Karpas-422 (cell line): Measurements from ENCODE around the gene PEX11A. TPM values are rescaled to one million over a fixed set of nuclear protein-coding genes. Genes with fewer than 3 reads are reported as not detected.

Experiments used
- DNase-seq: peaks from one replicate; pipeline ENCODE4 v3.0.0-alpha.2; 2015
- H2AFZ ChIP-seq: fragments of 200-600 bp; sonication (generic); 2 replicates; pipeline ENCODE4 v1.6.1; 2014; ENCODE audit warnings: antibody characterized with exemption, low read length, mixed read lengths
- H3K27ac ChIP-seq: fragments of 200-600 bp; sonication (generic); 2 replicates; pipeline ENCODE4 v1.5.1; 2014; ENCODE audit warnings: mild to moderate bottlenecking, low read length, moderate library complexity
- H3K27me3 ChIP-seq: fragments of 200-600 bp; sonication (generic); 2 replicates; pipeline ENCODE4 v1.6.1; 2014; ENCODE audit warnings: low read length, mixed read lengths
- H3K36me3 ChIP-seq: fragments of 200-600 bp; sonication (generic); 2 replicates; pipeline ENCODE4 v1.6.1; 2014; ENCODE audit warnings: low read length, mixed read lengths; ENCODE audit not compliant: insufficient read depth
- H3K4me1 ChIP-seq: fragments of 200-600 bp; sonication (generic); 2 replicates; pipeline ENCODE4 v1.6.1; 2014; ENCODE audit warnings: mild to moderate bottlenecking, low read length, mixed read lengths
- H3K4me2 ChIP-seq: fragments of 200-600 bp; sonication (generic); 2 replicates; pipeline ENCODE4 v1.6.1; 2014; ENCODE audit warnings: low read length, low read depth, mild to moderate bottlenecking; ENCODE audit not compliant: poor library complexity, severe bottlenecking
- H3K4me3 ChIP-seq: fragments of 200-600 bp; sonication (generic); 2 replicates; pipeline ENCODE4 v1.5.1; 2014; ENCODE audit warnings: mild to moderate bottlenecking, antibody characterized with exemption, low read length, mixed read lengths
- H3K79me2 ChIP-seq: fragments of 200-600 bp; sonication (generic); 2 replicates; pipeline ENCODE4 v1.6.1; 2014; ENCODE audit warnings: mild to moderate bottlenecking, low read length, mixed read lengths
- H3K9ac ChIP-seq: fragments of 200-600 bp; sonication (generic); 2 replicates; pipeline ENCODE4 v1.6.0; 2014; ENCODE audit warnings: low read length
- H3K9me2 ChIP-seq: fragments of 200-600 bp; sonication (generic), shearing (Covaris generic); replicated peaks from 2 replicates; pipeline ENCODE4 v1.6.0; 2014; ENCODE audit warnings: mild to moderate bottlenecking, low read length, moderate library complexity; ENCODE audit not compliant: insufficient read depth
- H3K9me3 ChIP-seq: fragments of 300-700, 200-600 bp; sonication (generic); 2 replicates; pipeline ENCODE4 v1.6.1; 2014; ENCODE audit warnings: low read length, mixed read lengths
- H4K20me1 ChIP-seq: fragments of 200-600 bp; sonication (generic); 2 replicates; pipeline ENCODE4 v1.6.1; 2014; ENCODE audit warnings: mild to moderate bottlenecking, antibody characterized with exemption, low read length, low read depth; ENCODE audit not compliant: insufficient read depth
- total RNA-seq: library from RNA; depleted of rRNA; stranded (reverse); fragments of >200 nt; shearing (Covaris generic); gene quantifications from 2 replicates; pipeline ENCODE4 v1.2.3, GENCODE V29; 2014; ENCODE audit warnings: low replicate concordance

The PEX11A gene
- total RNA-seq, 1 experiment from 2014 or later, result not detected

- Histone ChIP-seq H3K9ac (no peak overlapping the region), H3K36me3 (no peaks in the 10 kb centered on the region), H3K27me3 (no peaks in the 10 kb centered on the region), H3K4me2 (no peak overlapping the region), H3K79me2 (no peaks in the 10 kb centered on the region), H3K4me1 (no peaks in the 10 kb centered on the region), H3K9me3 (no peaks in the 10 kb centered on the region), H3K9me2 (no peaks in the 10 kb centered on the region), H2AFZ (no peak overlapping the region), H3K4me3 (0 out of 2 replicates have a peak overlapping the region, but pooled peaks have one; percentile 36), H3K27ac (no peak overlapping the region), H4K20me1 (no peaks in the 10 kb centered on the region)
- no peak for DNase-seq
Observed at GRCh38 chr15:89666184-89666857, 24.2 kb downstream of the PEX11A start.

GRCh38 chr15:89665449-89666181 is 24.9 kb downstream of the PEX11A start:
- Histone ChIP-seq H4K20me1 (no peaks in the 10 kb centered on the region), H3K27ac (no peak overlapping the region), H3K4me3 (0 out of 2 replicates have a peak overlapping the region, but pooled peaks have one; percentile 36), H3K4me2 (peak overlapping the region; percentile 32), H3K36me3 (no peaks in the 10 kb centered on the region), H3K27me3 (no peaks in the 10 kb centered on the region), H3K79me2 (no peaks in the 10 kb centered on the region), H2AFZ (no peak overlapping the region), H3K9ac (no peak overlapping the region), H3K9me2 (no peaks in the 10 kb centered on the region), H3K4me1 (no peaks in the 10 kb centered on the region), H3K9me3 (no peaks in the 10 kb centered on the region)
- no peak for DNase-seq

DNA sequence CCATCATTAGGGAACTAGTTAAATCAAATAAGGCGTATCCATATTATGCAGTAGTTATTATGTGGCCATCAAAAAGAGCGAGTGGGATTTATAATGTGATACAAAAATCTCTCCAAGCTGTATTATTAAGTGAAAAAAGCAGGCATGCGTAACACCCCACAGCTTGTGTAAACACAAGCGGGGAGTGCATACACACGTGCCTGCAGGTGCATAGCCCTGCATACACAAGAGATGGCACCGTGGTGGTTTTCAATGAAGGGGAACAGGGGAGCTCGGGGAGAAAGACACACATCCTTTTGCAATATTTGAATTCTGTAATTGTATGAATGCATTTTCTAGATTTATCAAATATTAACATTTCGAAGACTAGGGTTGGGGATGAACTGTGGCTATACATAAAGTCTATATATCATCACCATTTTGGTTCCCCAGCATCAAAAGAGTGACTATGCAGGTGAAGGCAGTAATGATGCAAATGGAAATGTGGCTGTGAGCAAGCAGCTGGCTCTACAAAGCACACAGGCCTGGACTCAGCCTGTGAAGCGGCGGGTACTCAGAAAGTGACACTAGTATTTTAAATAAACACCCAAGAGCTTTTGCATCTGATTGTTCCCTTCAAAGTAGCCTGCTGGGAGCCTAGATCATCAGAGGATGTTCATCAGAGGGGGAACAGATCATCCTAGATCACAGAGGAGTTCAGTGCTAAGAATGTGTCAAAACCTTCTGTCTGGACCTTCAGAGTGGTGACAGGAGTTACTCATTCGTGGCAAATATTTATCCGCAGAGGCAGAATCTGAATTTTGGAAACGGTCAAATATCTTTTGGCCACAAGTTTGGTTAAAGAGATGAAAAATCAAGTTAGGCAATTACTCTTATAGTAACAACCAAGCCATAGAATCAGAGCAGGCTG is 25.9 kb downstream of the PEX11A start:
- Histone ChIP-seq H3K27ac (no peak overlapping the region), H3K79me2 (no peaks in the 10 kb centered on the region), H3K4me2 (no peak overlapping the region), H3K9me3 (no peaks in the 10 kb centered on the region), H3K4me1 (no peaks in the 10 kb centered on the region), H3K36me3 (no peaks in the 10 kb centered on the region), H2AFZ (no peak overlapping the region), H3K4me3 (no peak overlapping the region), H3K9ac (no peak overlapping the region), H3K27me3 (no peaks in the 10 kb centered on the region), H3K9me2 (no peaks in the 10 kb centered on the region), H4K20me1 (no peaks in the 10 kb centered on the region)
- DNase-seq, result no peak

DNA sequence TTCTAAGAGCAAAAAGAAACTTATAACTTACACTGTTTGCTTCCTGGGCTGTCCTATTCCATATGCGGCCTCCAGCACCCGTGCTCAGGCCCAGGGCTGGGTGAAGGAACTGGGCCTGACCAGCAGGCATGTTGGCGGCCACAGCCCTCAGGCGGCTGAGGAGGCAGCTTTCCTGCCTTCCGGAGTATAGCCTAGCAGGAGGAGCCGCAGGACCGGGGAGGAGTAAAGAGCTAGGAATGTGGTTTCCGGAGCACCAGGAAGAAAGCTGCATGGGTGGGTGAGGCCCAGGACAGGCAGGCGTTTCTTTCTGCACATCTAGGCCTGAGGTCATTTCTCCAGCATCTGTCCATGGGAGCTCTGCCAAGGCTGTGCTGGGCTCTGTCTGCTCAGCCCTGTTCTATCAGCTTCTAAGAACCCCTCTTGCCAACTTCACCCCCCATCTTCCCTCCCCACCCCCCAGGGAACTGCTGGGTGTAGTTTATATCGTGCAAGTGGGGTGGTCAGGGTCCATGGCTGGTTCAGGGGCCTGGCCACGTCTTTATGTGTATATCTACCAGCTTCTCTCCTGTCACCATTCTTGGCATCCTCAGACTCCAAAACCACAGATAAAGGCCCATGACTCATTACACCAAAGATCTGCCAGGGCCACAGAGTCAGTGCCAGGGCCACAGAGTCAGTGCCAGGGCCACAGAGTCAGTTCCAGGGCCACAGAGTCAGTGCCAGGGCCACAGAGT is 27.5 kb downstream of the PEX11A start:
- H3K27me3 ChIP-seq, result no peaks in the 10 kb centered on the region
- H3K9me2 ChIP-seq, result no peaks in the 10 kb centered on the region
- no peak overlapping the region for H2AFZ ChIP-seq
- H4K20me1 ChIP-seq, result no peaks in the 10 kb centered on the region
- H3K4me2 ChIP-seq, result no peak overlapping the region
- H3K4me1 ChIP-seq, result no peaks in the 10 kb centered on the region
- no peak overlapping the region for H3K4me3 ChIP-seq
- no peaks in the 10 kb centered on the region for H3K79me2 ChIP-seq
- H3K36me3 ChIP-seq, result no peaks in the 10 kb centered on the region
- H3K27ac ChIP-seq, result no peak overlapping the region
- no peak for DNase-seq
- no peaks in the 10 kb centered on the region for H3K9me3 ChIP-seq
- no peak overlapping the region for H3K9ac ChIP-seq

DNA sequence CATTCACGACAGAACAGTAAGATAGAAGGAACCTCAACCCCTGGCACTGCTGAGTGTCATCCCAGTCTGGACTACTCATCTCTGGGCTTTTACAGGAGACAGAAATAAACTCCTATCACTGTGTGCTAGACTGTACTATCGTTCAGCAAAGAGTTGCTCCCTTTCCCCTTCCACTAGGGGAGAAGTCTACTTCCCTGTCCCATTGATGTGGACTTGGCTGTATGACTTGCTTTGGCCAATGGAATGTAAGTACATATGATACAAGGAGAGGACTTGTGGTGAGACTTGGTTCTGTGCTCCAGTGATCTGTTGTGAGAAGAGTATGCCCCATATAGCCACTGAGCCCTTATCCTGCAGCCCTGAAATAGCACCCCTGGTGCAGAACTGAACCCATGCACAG is 30.0 kb downstream of the PEX11A start:
- no peak for DNase-seq
- H2AFZ ChIP-seq, result no peak overlapping the region
- no peaks in the 10 kb centered on the region for H3K27me3 ChIP-seq
- H4K20me1 ChIP-seq, result 0 out of 2 replicates have a peak, but pooled peaks cover 3% of the 10 kb centered on the region
- no peaks in the 10 kb centered on the region for H3K9me2 ChIP-seq
- no peak overlapping the region for H3K4me3 ChIP-seq
- no peaks in the 10 kb centered on the region for H3K4me1 ChIP-seq
- no peak overlapping the region for H3K4me2 ChIP-seq
- no peaks in the 10 kb centered on the region for H3K36me3 ChIP-seq
- no peaks in the 10 kb centered on the region for H3K9me3 ChIP-seq
- H3K27ac ChIP-seq, result no peak overlapping the region
- no peaks in the 10 kb centered on the region for H3K79me2 ChIP-seq
- H3K9ac ChIP-seq, result no peak overlapping the region

DNA sequence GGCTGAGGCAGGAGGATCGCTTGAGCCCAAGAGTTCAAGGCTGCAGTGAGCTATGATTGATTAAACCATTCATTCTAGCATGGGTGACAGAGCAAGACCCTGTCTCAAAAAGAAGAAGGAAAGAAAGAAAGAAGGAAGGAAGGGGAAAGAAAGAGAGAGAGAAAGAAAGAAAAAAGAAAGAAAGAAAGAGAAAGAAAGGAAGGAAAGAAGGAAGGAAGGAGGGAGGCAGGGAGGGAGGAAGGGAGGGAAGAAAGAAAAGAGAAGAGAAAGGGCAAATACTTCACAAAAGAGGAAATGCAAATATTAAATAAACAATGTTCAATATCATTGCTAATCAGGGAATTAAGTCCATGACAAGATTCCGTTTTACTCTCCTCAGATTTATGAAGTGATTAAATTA is 31.3 kb downstream of the PEX11A start:
- H3K36me3 ChIP-seq, result no peaks in the 10 kb centered on the region
- no peak overlapping the region for H3K4me3 ChIP-seq
- H2AFZ ChIP-seq, result no peak overlapping the region
- DNase-seq, result no peak
- H3K27me3 ChIP-seq, result no peaks in the 10 kb centered on the region
- H3K9me3 ChIP-seq, result no peaks in the 10 kb centered on the region
- no peaks in the 10 kb centered on the region for H3K79me2 ChIP-seq
- H3K9me2 ChIP-seq, result no peaks in the 10 kb centered on the region
- H3K4me1 ChIP-seq, result no peaks in the 10 kb centered on the region
- no peak overlapping the region for H3K4me2 ChIP-seq
- H3K9ac ChIP-seq, result no peak overlapping the region
- 0 out of 2 replicates have a peak, but pooled peaks cover 3% of the 10 kb centered on the region for H4K20me1 ChIP-seq
- no peak overlapping the region for H3K27ac ChIP-seq

GRCh38 chr15:89657686-89658200 is 32.8 kb downstream of the PEX11A start:
- H3K79me2 ChIP-seq, result no peaks in the 10 kb centered on the region
- no peak overlapping the region for H2AFZ ChIP-seq
- H3K4me1 ChIP-seq, result no peaks in the 10 kb centered on the region
- H3K4me3 ChIP-seq, result no peak overlapping the region
- no peak overlapping the region for H3K9ac ChIP-seq
- H3K4me2 ChIP-seq, result no peak overlapping the region
- no peaks in the 10 kb centered on the region for H3K9me3 ChIP-seq
- no peaks in the 10 kb centered on the region for H3K36me3 ChIP-seq
- DNase-seq, result no peak
- H3K27me3 ChIP-seq, result no peaks in the 10 kb centered on the region
- H3K9me2 ChIP-seq, result no peaks in the 10 kb centered on the region
- H4K20me1 ChIP-seq, result 0 out of 2 replicates have a peak, but pooled peaks cover 3% of the 10 kb centered on the region
- no peak overlapping the region for H3K27ac ChIP-seq
